A549 (cell line): Measurements from ENCODE around the gene ODF2L.

Experiments
- EP300 ChIP-seq, 2 experiments: fragments of >200 bp; sonication (Bioruptor Twin); formaldehyde crosslinking; IDR thresholded peaks; 2 replicates in 1 of 2; 3 replicates in 1 of 2; pipeline ENCODE4 v1.6.1; 2016 to 2017
- FOXS1 ChIP-seq: fragments of 250-450 bp; sonication (Bioruptor Pico); IDR thresholded peaks from 2 replicates; pipeline ENCODE4 v1.5.0; 2020; ENCODE audit warnings: mild to moderate bottlenecking, moderate library complexity
- JUNB ChIP-seq: fragments of >200 bp; sonication (Bioruptor Twin); formaldehyde crosslinking; IDR thresholded peaks from 2 replicates; pipeline ENCODE4 v1.6.1; 2016
- MAZ ChIP-seq: fragments of 150-350 bp; IDR thresholded peaks from 2 replicates; pipeline ENCODE4 v1.6.1; 2014; ENCODE audit warnings: antibody characterized with exemption, low read depth, low read length, borderline replicate concordance
- NFE2L2 ChIP-seq: fragments of 150-350 bp; conservative IDR thresholded peaks from 2 replicates; pipeline ENCODE4 v1.6.1; 2014; ENCODE audit warnings: low read length
- RAD21 ChIP-seq, 2 experiments: fragments of >200 bp in 1 of 2; sonication (Bioruptor Twin) in 1 of 2; formaldehyde crosslinking in 1 of 2; IDR thresholded peaks in 1 of 2; conservative IDR thresholded peaks in 1 of 2; 2 replicates in 1 of 2; 3 replicates in 1 of 2; pipeline ENCODE4 v1.6.1; 2012 to 2018; ENCODE audit warnings: inconsistent platforms in 1 of 2
- SMC3 ChIP-seq: fragments of >200 bp; sonication (Bioruptor Twin); formaldehyde crosslinking; IDR thresholded peaks from 3 replicates; pipeline ENCODE4 v1.6.1; 2018; ENCODE audit warnings: inconsistent platforms
- SREBF2 ChIP-seq: fragments of 450-650 bp; IDR thresholded peaks from 2 replicates; pipeline ENCODE4 v1.6.1; 2014; ENCODE audit warnings: mild to moderate bottlenecking, moderate library complexity
- TF ChIP-seq, protein P1 (sequence below): fragments of 200-600 bp; sonication (generic); IDR thresholded peaks from 2 replicates; pipeline ENCODE4 v1.6.1; 2016; ENCODE audit warnings: antibody characterized with exemption, mild to moderate bottlenecking, moderate library complexity
- TF ChIP-seq, protein P2 (sequence below): fragments of >200 bp; sonication (Bioruptor Twin); formaldehyde crosslinking; IDR thresholded peaks from 3 replicates; pipeline ENCODE4 v1.5.1; 2016

DNA sequence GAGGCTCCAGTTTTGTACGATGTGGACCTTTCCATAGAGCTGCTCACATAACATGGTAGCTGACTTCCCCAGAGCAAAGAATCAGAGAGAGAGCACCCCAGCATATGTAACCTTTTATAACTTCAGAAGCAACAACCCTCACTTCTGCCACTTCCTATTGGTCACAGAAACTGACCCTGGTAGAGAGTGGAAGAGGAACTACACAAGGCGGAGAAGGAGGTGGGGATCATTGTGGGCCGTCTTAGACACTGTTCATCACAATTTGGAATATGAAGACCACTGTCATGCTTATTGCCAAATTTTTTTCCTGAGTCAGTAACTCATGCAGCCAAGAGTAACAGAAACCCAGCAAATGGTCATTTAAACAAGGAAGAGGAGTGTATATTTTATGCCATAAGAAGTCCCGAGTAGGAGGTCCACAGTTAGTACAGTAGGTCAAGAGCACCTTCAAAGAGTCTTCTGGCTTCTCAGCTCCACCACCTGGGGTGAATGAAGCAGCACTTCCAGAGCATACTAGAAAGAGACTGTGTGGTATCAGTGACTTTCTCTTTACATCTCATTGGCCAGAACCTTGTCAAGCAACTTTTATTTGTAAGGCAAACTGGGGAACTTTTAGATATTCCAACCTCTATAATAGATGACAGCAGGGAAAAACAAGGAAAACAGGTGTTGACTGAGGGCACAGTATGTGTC is 71.8 kb downstream of the ODF2L start:
- no peak for TF ChIP-seq FOXS1 (CRISPR knock-in tag)
- no peak for TF ChIP-seq SREBF2
- TF ChIP-seq, protein P1, sequence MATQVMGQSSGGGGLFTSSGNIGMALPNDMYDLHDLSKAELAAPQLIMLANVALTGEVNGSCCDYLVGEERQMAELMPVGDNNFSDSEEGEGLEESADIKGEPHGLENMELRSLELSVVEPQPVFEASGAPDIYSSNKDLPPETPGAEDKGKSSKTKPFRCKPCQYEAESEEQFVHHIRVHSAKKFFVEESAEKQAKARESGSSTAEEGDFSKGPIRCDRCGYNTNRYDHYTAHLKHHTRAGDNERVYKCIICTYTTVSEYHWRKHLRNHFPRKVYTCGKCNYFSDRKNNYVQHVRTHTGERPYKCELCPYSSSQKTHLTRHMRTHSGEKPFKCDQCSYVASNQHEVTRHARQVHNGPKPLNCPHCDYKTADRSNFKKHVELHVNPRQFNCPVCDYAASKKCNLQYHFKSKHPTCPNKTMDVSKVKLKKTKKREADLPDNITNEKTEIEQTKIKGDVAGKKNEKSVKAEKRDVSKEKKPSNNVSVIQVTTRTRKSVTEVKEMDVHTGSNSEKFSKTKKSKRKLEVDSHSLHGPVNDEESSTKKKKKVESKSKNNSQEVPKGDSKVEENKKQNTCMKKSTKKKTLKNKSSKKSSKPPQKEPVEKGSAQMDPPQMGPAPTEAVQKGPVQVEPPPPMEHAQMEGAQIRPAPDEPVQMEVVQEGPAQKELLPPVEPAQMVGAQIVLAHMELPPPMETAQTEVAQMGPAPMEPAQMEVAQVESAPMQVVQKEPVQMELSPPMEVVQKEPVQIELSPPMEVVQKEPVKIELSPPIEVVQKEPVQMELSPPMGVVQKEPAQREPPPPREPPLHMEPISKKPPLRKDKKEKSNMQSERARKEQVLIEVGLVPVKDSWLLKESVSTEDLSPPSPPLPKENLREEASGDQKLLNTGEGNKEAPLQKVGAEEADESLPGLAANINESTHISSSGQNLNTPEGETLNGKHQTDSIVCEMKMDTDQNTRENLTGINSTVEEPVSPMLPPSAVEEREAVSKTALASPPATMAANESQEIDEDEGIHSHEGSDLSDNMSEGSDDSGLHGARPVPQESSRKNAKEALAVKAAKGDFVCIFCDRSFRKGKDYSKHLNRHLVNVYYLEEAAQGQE, result no peak
- TF ChIP-seq, protein P2, sequence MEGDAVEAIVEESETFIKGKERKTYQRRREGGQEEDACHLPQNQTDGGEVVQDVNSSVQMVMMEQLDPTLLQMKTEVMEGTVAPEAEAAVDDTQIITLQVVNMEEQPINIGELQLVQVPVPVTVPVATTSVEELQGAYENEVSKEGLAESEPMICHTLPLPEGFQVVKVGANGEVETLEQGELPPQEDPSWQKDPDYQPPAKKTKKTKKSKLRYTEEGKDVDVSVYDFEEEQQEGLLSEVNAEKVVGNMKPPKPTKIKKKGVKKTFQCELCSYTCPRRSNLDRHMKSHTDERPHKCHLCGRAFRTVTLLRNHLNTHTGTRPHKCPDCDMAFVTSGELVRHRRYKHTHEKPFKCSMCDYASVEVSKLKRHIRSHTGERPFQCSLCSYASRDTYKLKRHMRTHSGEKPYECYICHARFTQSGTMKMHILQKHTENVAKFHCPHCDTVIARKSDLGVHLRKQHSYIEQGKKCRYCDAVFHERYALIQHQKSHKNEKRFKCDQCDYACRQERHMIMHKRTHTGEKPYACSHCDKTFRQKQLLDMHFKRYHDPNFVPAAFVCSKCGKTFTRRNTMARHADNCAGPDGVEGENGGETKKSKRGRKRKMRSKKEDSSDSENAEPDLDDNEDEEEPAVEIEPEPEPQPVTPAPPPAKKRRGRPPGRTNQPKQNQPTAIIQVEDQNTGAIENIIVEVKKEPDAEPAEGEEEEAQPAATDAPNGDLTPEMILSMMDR, result no peak
- no peak for TF ChIP-seq MAZ
- TF ChIP-seq EP300 (IDR thresholded peaks at IDR 0.05), result no peak
- no peak for TF ChIP-seq SMC3
- TF ChIP-seq NFE2L2, result no peak
- TF ChIP-seq JUNB, result no peak
- TF ChIP-seq RAD21 (conservative IDR thresholded peaks at IDR 0.05 in 1 of 2, IDR thresholded peaks at IDR 0.05 in 1 of 2), result no peak
